ENCODE data around the gene SNAP29.

The SNAP29 gene

GRCh38 chr22:20815477-20816050, 43.2 kb upstream of the SNAP29 start:
- no peak for ATAC-seq

GRCh38 chr22:20816559-20816958, 42.2 kb upstream of the SNAP29 start:
- no peak for TF ChIP-seq PPARA (CRISPR knock-in tag; IDR thresholded peaks at IDR 0.05; ENCODE audit: borderline replicate concordance)
- TF ChIP-seq ESRRG (CRISPR knock-in tag; IDR thresholded peaks at IDR 0.05) = no peak
- TF ChIP-seq ARNTL (CRISPR knock-in tag; IDR thresholded peaks at IDR 0.05; ENCODE audit: borderline replicate concordance, low read depth) = no peak
- no peak for TF ChIP-seq CSRNP3 (CRISPR knock-in tag; IDR thresholded peaks at IDR 0.05)
- TF ChIP-seq ZNF565 (CRISPR knock-in tag; conservative IDR thresholded peaks at IDR 0.05; ENCODE audit: low read depth) = no peak
- no peak for TF ChIP-seq OSR1 (CRISPR knock-in tag; IDR thresholded peaks at IDR 0.05)
- no peak for TF ChIP-seq TCF4 (CRISPR knock-in tag; IDR thresholded peaks at IDR 0.05; ENCODE audit: borderline replicate concordance)
- TF ChIP-seq ZNF8 (CRISPR knock-in tag; IDR thresholded peaks at IDR 0.05) = no peak
- no peak for TF ChIP-seq ZFP30 (CRISPR knock-in tag; IDR thresholded peaks at IDR 0.05)
- no peak for TF ChIP-seq RARB (CRISPR knock-in tag; IDR thresholded peaks at IDR 0.05)
- TF ChIP-seq ZNF70 (CRISPR knock-in tag; IDR thresholded peaks at IDR 0.05) = no peak
- no peak for TF ChIP-seq CREB5 (CRISPR knock-in tag; IDR thresholded peaks at IDR 0.05; ENCODE audit: low read depth)
- TF ChIP-seq BACH2 (CRISPR knock-in tag; IDR thresholded peaks at IDR 0.05; ENCODE audit: borderline replicate concordance) = no peak
- TF ChIP-seq CSDC2 (CRISPR knock-in tag; IDR thresholded peaks at IDR 0.05) = no peak
- no peak for TF ChIP-seq SNAI2 (CRISPR knock-in tag; IDR thresholded peaks at IDR 0.05)
- TF ChIP-seq ZFP3 (CRISPR knock-in tag; IDR thresholded peaks at IDR 0.05) = no peak
- ATAC-seq = no peak

More at GRCh38 chr22:20815477-20816050, 43.2 kb upstream of the SNAP29 start:
- no peak for TF ChIP-seq CSDC2 (CRISPR knock-in tag; IDR thresholded peaks at IDR 0.05)
- no peak for TF ChIP-seq PPARA (CRISPR knock-in tag; IDR thresholded peaks at IDR 0.05; ENCODE audit: borderline replicate concordance)
- TF ChIP-seq ZFP3 (CRISPR knock-in tag; IDR thresholded peaks at IDR 0.05) = no peak
- TF ChIP-seq RARB (CRISPR knock-in tag; IDR thresholded peaks at IDR 0.05) = no peak
- TF ChIP-seq GLIS3 (CRISPR knock-in tag; IDR thresholded peaks at IDR 0.05) = no peak
- TF ChIP-seq CSRNP3 (CRISPR knock-in tag; IDR thresholded peaks at IDR 0.05) = no peak
- TF ChIP-seq ESRRG (CRISPR knock-in tag; IDR thresholded peaks at IDR 0.05) = no peak
- no peak for TF ChIP-seq ZNF8 (CRISPR knock-in tag; IDR thresholded peaks at IDR 0.05)
- no peak for TF ChIP-seq TCF4 (CRISPR knock-in tag; IDR thresholded peaks at IDR 0.05; ENCODE audit: borderline replicate concordance)
- no peak for TF ChIP-seq ZNF70 (CRISPR knock-in tag; IDR thresholded peaks at IDR 0.05)
- no peak for TF ChIP-seq TSHZ2 (CRISPR knock-in tag; IDR thresholded peaks at IDR 0.05)
- TF ChIP-seq CREB5 (CRISPR knock-in tag; IDR thresholded peaks at IDR 0.05; ENCODE audit: low read depth) = no peak
- TF ChIP-seq TOX (CRISPR knock-in tag; IDR thresholded peaks at IDR 0.05; ENCODE audit: borderline replicate concordance) = no peak

- TF ChIP-seq ZFP3 (CRISPR knock-in tag; IDR thresholded peaks at IDR 0.05) = no peak
- no peak for TF ChIP-seq CREB5 (CRISPR knock-in tag; IDR thresholded peaks at IDR 0.05; ENCODE audit: low read depth)
- TF ChIP-seq ISL1 (CRISPR knock-in tag; IDR thresholded peaks at IDR 0.05) = no peak
- no peak for TF ChIP-seq RARB (CRISPR knock-in tag; IDR thresholded peaks at IDR 0.05)
- no peak for TF ChIP-seq TOX (CRISPR knock-in tag; IDR thresholded peaks at IDR 0.05; ENCODE audit: borderline replicate concordance)
- no peak for TF ChIP-seq PPARA (CRISPR knock-in tag; IDR thresholded peaks at IDR 0.05; ENCODE audit: borderline replicate concordance)
- no peak for TF ChIP-seq TSHZ2 (CRISPR knock-in tag; IDR thresholded peaks at IDR 0.05)
- TF ChIP-seq CSRNP3 (CRISPR knock-in tag; IDR thresholded peaks at IDR 0.05) = no peak
- ATAC-seq = no peak
Observed at GRCh38 chr22:20818471-20818870, 40.3 kb upstream of the SNAP29 start.
